Calu3 (cell line): ENCODE data around the gene HOXB2. TPM values are rescaled to one million over a fixed set of nuclear protein-coding genes. Genes with fewer than 3 reads are reported as not detected.
"Not testable (repeated sequence)": the region's sequence is repeated elsewhere in the genome, so short reads cannot be mapped to it uniquely, and the experiment has no call there.

Source experiments
- BruUV-seq: library from RNA; stranded (reverse); fragments of 400-500 nt; replicated peaks from 2 replicates; lab custom pipeline; 2021; lab: Mats Ljungman, UMichigan
- CTCF ChIA-PET: fragments of 300-600 bp; sonication (Branson Sonifier 250); formaldehyde crosslinking; loops from one replicate; lab custom pipeline; 2022; ENCODE audit warnings: antibody characterized with exemption; lab: Charles Lee
- DNase-seq: peaks from one replicate; pipeline ENCODE4 v3.0.0; 2022
- H3K27ac Mint-ChIP-seq: one replicate; pipeline ENCODE4 v1.8.0; 2022; ENCODE audit warnings: mixed read lengths; ENCODE audit not compliant: unreplicated experiment
- H3K27me3 Mint-ChIP-seq: one replicate; pipeline ENCODE4 v1.8.0; 2022; ENCODE audit warnings: mixed read lengths; ENCODE audit not compliant: unreplicated experiment
- H3K36me3 Mint-ChIP-seq: one replicate; pipeline ENCODE4 v1.8.0; 2022; ENCODE audit warnings: mild to moderate bottlenecking, moderate library complexity, mixed read lengths; ENCODE audit not compliant: insufficient read depth, unreplicated experiment
- H3K4me1 Mint-ChIP-seq: one replicate; pipeline ENCODE4 v1.8.0; 2022; ENCODE audit warnings: mild to moderate bottlenecking, low read depth, mixed read lengths; ENCODE audit not compliant: unreplicated experiment
- H3K4me3 Mint-ChIP-seq: one replicate; pipeline ENCODE4 v1.8.0; 2022; ENCODE audit warnings: mild to moderate bottlenecking, low read depth, moderate library complexity, mixed read lengths; ENCODE audit not compliant: unreplicated experiment
- H3K9me3 Mint-ChIP-seq: one replicate; pipeline ENCODE4 v1.8.0; 2022; ENCODE audit warnings: low read depth, mixed read lengths; ENCODE audit not compliant: unreplicated experiment
- CTCF ChIP-seq: fragments of 200-600 bp; IDR thresholded peaks from one replicate; pipeline ENCODE4 v1.8.0; 2022; ENCODE audit warnings: antibody characterized with exemption; ENCODE audit not compliant: unreplicated experiment
- intact Hi-C: fragments of 100-400 bp; cut with micrococcal nuclease; formaldehyde crosslinking; loops from one replicate; pipeline ENCODE4 v1.10.0; 2022; ENCODE audit not compliant: unreplicated experiment
- total RNA-seq: library from RNA; stranded (reverse); gene quantifications from 2 replicates; pipeline ENCODE4 v1.2.3, GENCODE V29; 2022

The HOXB2 gene
- total RNA-seq, 1 experiment from 2014 or later = 24.5 TPM

DNA sequence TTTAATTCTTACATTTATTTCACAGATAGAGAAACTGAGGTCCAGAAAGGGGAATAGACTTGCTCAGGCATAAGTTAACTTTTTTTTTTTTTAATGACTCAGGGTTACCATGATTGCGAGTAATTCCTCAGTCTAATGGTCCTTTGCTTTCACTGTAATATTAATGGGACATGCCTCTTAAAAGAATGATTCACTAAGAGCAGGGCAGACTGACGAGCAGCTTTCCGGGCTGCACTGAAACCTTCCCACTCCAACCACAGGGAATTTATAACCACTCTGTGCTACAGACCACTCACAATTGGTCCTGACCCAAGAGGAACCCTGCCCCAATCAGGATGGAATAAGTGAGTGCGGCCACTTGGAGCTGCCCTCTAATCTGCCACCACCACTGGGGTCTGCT, 5.7 kb downstream of the HOXB2 start:
- Mint-ChIP-seq H3K36me3 (peaks cover 34% of the 10 kb centered on the region), H3K27me3 (peaks cover 40% of the 10 kb centered on the region), H3K9me3 (no peaks in the 10 kb centered on the region), H3K4me3 (no peak overlapping the region), H3K4me1 (peaks cover 13% of the 10 kb centered on the region), H3K27ac (no peak overlapping the region)
- intact Hi-C loops = no loop called here
- CTCF ChIA-PET = no interaction called here
- no peak for DNase-seq
- TF ChIP-seq CTCF = no peak
- BruUV-seq = no TSS peak

GRCh38 chr17:48537316-48537715, 7.6 kb downstream of the HOXB2 start:
- intact Hi-C loops = no loop called here
- no peak for DNase-seq
- BruUV-seq = no TSS peak
- no peaks in the 10 kb centered on the region for H3K9me3 Mint-ChIP-seq
- no peak for TF ChIP-seq CTCF
- peaks cover 7% of the 10 kb centered on the region for H3K4me1 Mint-ChIP-seq
- H3K27ac Mint-ChIP-seq = no peak overlapping the region
- H3K27me3 Mint-ChIP-seq = peaks cover 27% of the 10 kb centered on the region
- CTCF ChIA-PET = interaction anchor here (0.7 kb wide), 1 partner anchor 158 kb away, joined by 5 read pairs; no protein-coding TSS in a partner anchor
- H3K36me3 Mint-ChIP-seq = peaks cover 16% of the 10 kb centered on the region
- H3K4me3 Mint-ChIP-seq = no peak overlapping the region

GRCh38 chr17:48535793-48536559, 8.9 kb downstream of the HOXB2 start:
- H3K4me3 Mint-ChIP-seq, BruUV-seq, H3K27ac Mint-ChIP-seq, DNase-seq, H3K9me3 Mint-ChIP-seq, CTCF ChIA-PET, H3K4me1 Mint-ChIP-seq, intact Hi-C loops, H3K36me3 Mint-ChIP-seq: not testable (repeated sequence)
- peaks cover 27% of the 10 kb centered on the region for H3K27me3 Mint-ChIP-seq

DNA sequence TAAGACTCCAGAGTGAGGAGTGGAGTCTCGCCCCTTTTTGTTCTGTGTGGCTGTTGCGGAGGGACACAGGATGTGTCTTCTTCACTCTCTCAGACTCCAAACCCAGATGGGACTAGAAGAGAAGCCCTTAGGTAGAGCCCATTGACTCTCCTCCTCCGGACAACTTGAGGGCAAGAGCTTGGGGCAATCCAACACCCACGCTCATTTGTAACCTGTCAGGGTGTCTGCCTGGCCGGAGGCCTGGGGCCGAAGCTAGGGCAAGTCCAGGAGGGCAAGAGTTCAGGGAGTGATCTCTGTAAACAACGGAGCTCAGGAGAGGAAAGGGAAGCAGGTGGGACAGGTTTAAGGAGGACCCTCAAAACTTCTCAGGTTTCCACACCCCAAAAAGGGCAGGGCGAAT, 12.6 kb downstream of the HOXB2 start:
- no peak for TF ChIP-seq CTCF
- CTCF ChIA-PET = interaction anchor here (0.5 to 1.3 kb wide), 3 partner anchors 11 to 740 kb away, joined by 3 to 5 read pairs (median 3); no protein-coding TSS in a partner anchor
- H3K27me3 Mint-ChIP-seq = peaks cover 37% of the 10 kb centered on the region
- no peaks in the 10 kb centered on the region for H3K9me3 Mint-ChIP-seq
- H3K4me3 Mint-ChIP-seq = no peak overlapping the region
- intact Hi-C loops = no loop called here
- no TSS peak for BruUV-seq
- DNase-seq = no peak
- H3K4me1 Mint-ChIP-seq = no peaks in the 10 kb centered on the region
- H3K27ac Mint-ChIP-seq = no peak overlapping the region
- H3K36me3 Mint-ChIP-seq = no peaks in the 10 kb centered on the region

- Mint-ChIP-seq H3K4me3 (no peak within 1 kb of the TSS), H3K36me3 (no peaks in the 10 kb centered on the region), H3K4me1 (no peaks in the 10 kb centered on the region), H3K27me3 (peaks cover 51% of the 10 kb centered on the region), H3K9me3 (no peaks in the 10 kb centered on the region), H3K27ac (no peak within 1 kb of the TSS)
- TF ChIP-seq CTCF = no peak
- DNase-seq = no peak
- intact Hi-C loops = no loop called here
- CTCF ChIA-PET = no interaction called here
- no TSS peak for BruUV-seq
These were observed 14.0 kb downstream of the HOXB2 start, which contains the start of gene HOXB1 for GRCh38 chr17:48530887-48531272. TSS of gene HOXB1 (minus strand) at chr17:48531011. CDS start at chr17:48530904, 107 bp downstream.
